Activated T-helper 1 cell treated with anti-CD3 and anti-CD28 coated beads, Interleukin-12 subunit alpha, Interleukin-12 subunit beta, Interleukin-2, Interleukin-4 antibody, amounts not matched to agents 30 ng/mL and 10 ng/mL and 1 ng/mL, durations not matched to agents 14 hours and 24 hours and 36 hours (primary cell): ENCODE results near the gene R3HDM2. TPM values are rescaled to one million over a fixed set of nuclear protein-coding genes. Genes with fewer than 3 reads are reported as not detected.
"Not testable (repeated sequence)": the region's sequence is repeated elsewhere in the genome, so short reads cannot be mapped to it uniquely, and the experiment has no call there.

Experiments
- DNase-seq: peaks from one replicate; pipeline ENCODE4 v3.0.0; 2021; ENCODE audit warnings: low spot score
- H3K27ac Mint-ChIP-seq: one replicate; pipeline ENCODE4 v1.8.0; 2021; ENCODE audit warnings: mild to moderate bottlenecking, mixed read lengths
- H3K27me3 Mint-ChIP-seq: one replicate; pipeline ENCODE4 v1.8.0; 2022; ENCODE audit warnings: mild to moderate bottlenecking, moderate library complexity, mixed read lengths; ENCODE audit not compliant: insufficient read depth
- H3K36me3 Mint-ChIP-seq: one replicate; pipeline ENCODE4 v1.8.0; 2021; ENCODE audit warnings: low read depth, mixed read lengths
- H3K4me1 Mint-ChIP-seq: one replicate; pipeline ENCODE4 v1.8.0; 2021; ENCODE audit warnings: low read depth, mixed read lengths
- H3K4me3 Mint-ChIP-seq: one replicate; pipeline ENCODE4 v1.8.0; 2021; ENCODE audit warnings: mild to moderate bottlenecking, moderate library complexity, mixed read lengths
- H3K9me3 Mint-ChIP-seq: one replicate; pipeline ENCODE4 v1.8.0; 2021; ENCODE audit warnings: mixed read lengths
- intact Hi-C: fragments of 100-400 bp; cut with micrococcal nuclease; formaldehyde crosslinking; loops from one replicate; pipeline ENCODE4 v1.15.1; 2024
- total RNA-seq: library from RNA; stranded (reverse); gene quantifications from 2 replicates; pipeline ENCODE4 v1.2.3, GENCODE V29; 2022

Gene R3HDM2
- total RNA-seq, 1 donor from 2014 or later = 44.6 TPM

GRCh38 chr12:57334219-57334618 is 96.6 kb downstream of the R3HDM2 start:
- H3K4me3 Mint-ChIP-seq = no peak overlapping the region
- peaks cover 5% of the 10 kb centered on the region for H3K9me3 Mint-ChIP-seq
- no peak overlapping the region for H3K27ac Mint-ChIP-seq
- intact Hi-C loops = no loop called here
- no peak for DNase-seq
- no peaks in the 10 kb centered on the region for H3K4me1 Mint-ChIP-seq
- H3K36me3 Mint-ChIP-seq = peaks cover 15% of the 10 kb centered on the region
- no peaks in the 10 kb centered on the region for H3K27me3 Mint-ChIP-seq

GRCh38 chr12:57332646-57333312 is 98.1 kb downstream of the R3HDM2 start:
- Mint-ChIP-seq H3K27me3 (no peaks in the 10 kb centered on the region), H3K4me3 (no peak overlapping the region), H3K27ac (no peak overlapping the region), H3K36me3 (peaks cover 13% of the 10 kb centered on the region), H3K4me1 (no peaks in the 10 kb centered on the region), H3K9me3 (peaks cover 5% of the 10 kb centered on the region)
- no peak for DNase-seq
- intact Hi-C loops = no loop called here

- intact Hi-C loops = no loop called here
- H3K36me3 Mint-ChIP-seq = peaks cover 11% of the 10 kb centered on the region
- no peaks in the 10 kb centered on the region for H3K9me3 Mint-ChIP-seq
- H3K4me1 Mint-ChIP-seq = no peaks in the 10 kb centered on the region
- no peaks in the 10 kb centered on the region for H3K27me3 Mint-ChIP-seq
- H3K4me3 Mint-ChIP-seq = no peak overlapping the region
- DNase-seq = no peak
- H3K27ac Mint-ChIP-seq = no peak overlapping the region
Measured at GRCh38 chr12:57330992-57331391, 99.9 kb downstream of the R3HDM2 start.

- no peak overlapping the region for H3K4me3 Mint-ChIP-seq
- intact Hi-C loops = no loop called here
- DNase-seq = no peak
- H3K27ac Mint-ChIP-seq = no peak overlapping the region
- no peaks in the 10 kb centered on the region for H3K4me1 Mint-ChIP-seq
- H3K9me3 Mint-ChIP-seq = no peaks in the 10 kb centered on the region
- no peaks in the 10 kb centered on the region for H3K27me3 Mint-ChIP-seq
- peaks cover 12% of the 10 kb centered on the region for H3K36me3 Mint-ChIP-seq
Measured at GRCh38 chr12:57329219-57329618, 101.6 kb downstream of the R3HDM2 start.

GRCh38 chr12:57325395-57325794 is 105.4 kb downstream of the R3HDM2 start:
- Mint-ChIP-seq H3K27me3 (no peaks in the 10 kb centered on the region), H3K36me3 (peaks cover 9% of the 10 kb centered on the region), H3K27ac (no peak overlapping the region), H3K9me3 (no peaks in the 10 kb centered on the region), H3K4me1 (no peaks in the 10 kb centered on the region), H3K4me3 (no peak overlapping the region)
- intact Hi-C loops = no loop called here
- no peak for DNase-seq

GRCh38 chr12:57323416-57323815 is 107.4 kb downstream of the R3HDM2 start:
- intact Hi-C loops = no loop called here
- Mint-ChIP-seq H3K27me3 (no peaks in the 10 kb centered on the region), H3K27ac (no peak overlapping the region), H3K9me3 (no peaks in the 10 kb centered on the region), H3K36me3 (peaks cover 9% of the 10 kb centered on the region), H3K4me1 (peaks cover 5% of the 10 kb centered on the region), H3K4me3 (no peak overlapping the region)
- no peak for DNase-seq

- Mint-ChIP-seq H3K9me3 (no peaks in the 10 kb centered on the region), H3K4me3 (no peak overlapping the region), H3K36me3 (no peaks in the 10 kb centered on the region), H3K27me3 (no peaks in the 10 kb centered on the region), H3K27ac (no peak overlapping the region), H3K4me1 (peaks cover 5% of the 10 kb centered on the region)
- DNase-seq = no peak
- intact Hi-C loops = no loop called here
Measured at GRCh38 chr12:57320639-57321038, 110.2 kb downstream of the R3HDM2 start.

GRCh38 chr12:57319678-57320469 is 111.0 kb downstream of the R3HDM2 start:
- no peaks in the 10 kb centered on the region for H3K27me3 Mint-ChIP-seq

GRCh38 chr12:57315681-57316080 is 115.2 kb downstream of the R3HDM2 start:
- no peak overlapping the region for H3K27ac Mint-ChIP-seq
- no peaks in the 10 kb centered on the region for H3K9me3 Mint-ChIP-seq
- intact Hi-C loops = no loop called here
- H3K4me1 Mint-ChIP-seq = peaks cover 5% of the 10 kb centered on the region
- no peaks in the 10 kb centered on the region for H3K36me3 Mint-ChIP-seq
- H3K27me3 Mint-ChIP-seq = no peaks in the 10 kb centered on the region
- no peak overlapping the region for H3K4me3 Mint-ChIP-seq
- DNase-seq = no peak

More at GRCh38 chr12:57319678-57320469, 111.0 kb downstream of the R3HDM2 start:
- DNase-seq = no peak
- Mint-ChIP-seq H3K4me3 (no peak overlapping the region), H3K36me3 (no peaks in the 10 kb centered on the region), H3K4me1 (peaks cover 5% of the 10 kb centered on the region), H3K9me3 (no peaks in the 10 kb centered on the region), H3K27ac (no peak overlapping the region)
- intact Hi-C loops = no loop called here

- H3K36me3 Mint-ChIP-seq, H3K4me3 Mint-ChIP-seq, H3K27ac Mint-ChIP-seq, H3K9me3 Mint-ChIP-seq, intact Hi-C loops, H3K27me3 Mint-ChIP-seq, H3K4me1 Mint-ChIP-seq, DNase-seq: not testable (repeated sequence)
Measured at GRCh38 chr12:57312287-57312686, 118.6 kb downstream of the R3HDM2 start.

- Mint-ChIP-seq H3K4me3 (no peak overlapping the region), H3K27ac (peak overlapping the region; percentile 9), H3K36me3 (peaks cover 13% of the 10 kb centered on the region), H3K9me3 (no peaks in the 10 kb centered on the region), H3K4me1 (no peaks in the 10 kb centered on the region), H3K27me3 (no peaks in the 10 kb centered on the region)
- no peak for DNase-seq
- intact Hi-C loops = no loop called here
Measured at GRCh38 chr12:57309420-57309819, 121.4 kb downstream of the R3HDM2 start.

GRCh38 chr12:57300961-57301584 is 129.8 kb downstream of the R3HDM2 start:
- DNase-seq = no peak
- no peaks in the 10 kb centered on the region for H3K27me3 Mint-ChIP-seq
- no peaks in the 10 kb centered on the region for H3K4me1 Mint-ChIP-seq
- no peak overlapping the region for H3K27ac Mint-ChIP-seq
- no peak overlapping the region for H3K4me3 Mint-ChIP-seq
- intact Hi-C loops = no loop called here
- H3K9me3 Mint-ChIP-seq = no peaks in the 10 kb centered on the region
- peaks cover 49% of the 10 kb centered on the region for H3K36me3 Mint-ChIP-seq

- H3K27me3 Mint-ChIP-seq = no peaks in the 10 kb centered on the region
- no peak overlapping the region for H3K4me3 Mint-ChIP-seq
- no peak overlapping the region for H3K27ac Mint-ChIP-seq
- H3K36me3 Mint-ChIP-seq = peaks cover 49% of the 10 kb centered on the region
- no peaks in the 10 kb centered on the region for H3K4me1 Mint-ChIP-seq
- no peaks in the 10 kb centered on the region for H3K9me3 Mint-ChIP-seq
- intact Hi-C loops = no loop called here
- DNase-seq = no peak
Measured at GRCh38 chr12:57299514-57300016, 131.3 kb downstream of the R3HDM2 start.
